Measurements from ENCODE around the gene ARNT2.

The ARNT2 gene

GRCh38 chr15:80604583-80605575, 200.7 kb downstream of the ARNT2 start:
- no peak for DNase-seq

GRCh38 chr15:80605591-80606150, 201.5 kb downstream of the ARNT2 start:
- DNase-seq: no peak

- no peak for DNase-seq
Measured at GRCh38 chr15:80606511-80607071, 202.4 kb downstream of the ARNT2 start.

GRCh38 chr15:80607287-80607980, 203.3 kb downstream of the ARNT2 start:
- no peak for DNase-seq

GRCh38 chr15:80608688-80609087, 204.5 kb downstream of the ARNT2 start:
- no peak for DNase-seq

GRCh38 chr15:80609091-80609490, 204.9 kb downstream of the ARNT2 start:
- DNase-seq: no peak

- peak; percentile 52 for DNase-seq
Measured at GRCh38 chr15:80609512-80609946, 205.3 kb downstream of the ARNT2 start.

- DNase-seq: no peak
Measured at GRCh38 chr15:80611543-80612080, 207.4 kb downstream of the ARNT2 start.

- DNase-seq: no peak
Measured at GRCh38 chr15:80612118-80612823, 208.1 kb downstream of the ARNT2 start.

- no peak for DNase-seq
Measured at GRCh38 chr15:80613762-80614365, 209.7 kb downstream of the ARNT2 start.

- DNase-seq: no peak
Measured at GRCh38 chr15:80614711-80615360, 210.7 kb downstream of the ARNT2 start.

GRCh38 chr15:80615361-80615736, 211.2 kb downstream of the ARNT2 start:
- DNase-seq: no peak

- no peak for DNase-seq
Measured at GRCh38 chr15:80615783-80616391, 211.7 kb downstream of the ARNT2 start.

GRCh38 chr15:80618685-80619400, 214.7 kb downstream of the ARNT2 start:
- DNase-seq: peak; percentile 77

- DNase-seq: no peak
Measured at GRCh38 chr15:80619680-80620079, 215.5 kb downstream of the ARNT2 start.

- DNase-seq: no peak
Measured at GRCh38 chr15:80620141-80620540, 216.0 kb downstream of the ARNT2 start.

- no peak for DNase-seq
Measured at GRCh38 chr15:80620931-80621330, 216.7 kb downstream of the ARNT2 start.

- no peak for DNase-seq
Measured at GRCh38 chr15:80626643-80627120, 222.5 kb downstream of the ARNT2 start.

GRCh38 chr15:80629355-80629754, 225.2 kb downstream of the ARNT2 start:
- DNase-seq: no peak

GRCh38 chr15:80630981-80631380, 226.8 kb downstream of the ARNT2 start:
- DNase-seq: no peak
